Osteoblast (primary cell): Measurements from ENCODE around the gene TPI1. TPM values are rescaled to one million over a fixed set of nuclear protein-coding genes. Genes with fewer than 3 reads are reported as not detected.

Experiments used
- DNase-seq: peaks from one replicate; pipeline ENCODE4 v3.0.0; 2011; ENCODE audit warnings: low spot score, mixed read lengths; ENCODE audit not compliant: insufficient read length; ENCODE audit errors: missing footprints
- H2AFZ ChIP-seq: 2 replicates; pipeline ENCODE4 v1.6.0; 2011; ENCODE audit warnings: mild to moderate bottlenecking, low read length
- H3K27ac ChIP-seq: 2 replicates; pipeline ENCODE4 v1.5.1; 2011; ENCODE audit warnings: mild to moderate bottlenecking, low read depth, low read length, moderate library complexity
- H3K27me3 ChIP-seq: 2 replicates; pipeline ENCODE4 v1.6.0; 2012; ENCODE audit warnings: mild to moderate bottlenecking, control low read depth, inconsistent platforms, low read length, moderate library complexity; ENCODE audit not compliant: insufficient read depth
- H3K36me3 ChIP-seq: 2 replicates; pipeline ENCODE4 v1.5.1; 2011; ENCODE audit warnings: mild to moderate bottlenecking, low read length, control low read depth, moderate library complexity; ENCODE audit not compliant: insufficient read depth
- H3K4me1 ChIP-seq: 2 replicates; pipeline ENCODE4 v1.5.1; 2011; ENCODE audit warnings: mild to moderate bottlenecking, low read length, control low read depth, moderate library complexity; ENCODE audit not compliant: insufficient read depth
- H3K4me2 ChIP-seq: 2 replicates; pipeline ENCODE4 v1.6.0; 2011; ENCODE audit warnings: mild to moderate bottlenecking, low read length; ENCODE audit not compliant: insufficient read depth
- H3K4me3 ChIP-seq: fragments of 200-600 bp; sonication (generic); 3 replicates; pipeline ENCODE4 v1.5.1; 2012; ENCODE audit warnings: mild to moderate bottlenecking, low read length, inconsistent platforms; ENCODE audit not compliant: insufficient read depth
- H3K79me2 ChIP-seq: 2 replicates; pipeline ENCODE4 v1.6.0; 2012; ENCODE audit warnings: mild to moderate bottlenecking, low read length, control low read depth, inconsistent platforms; ENCODE audit not compliant: insufficient read depth
- H3K9me3 ChIP-seq: 2 replicates; pipeline ENCODE4 v1.5.1; 2011; ENCODE audit warnings: low read depth, low read length, control low read depth
- H4K20me1 ChIP-seq: 2 replicates; pipeline ENCODE4 v1.6.0; 2012; ENCODE audit warnings: mild to moderate bottlenecking, low read length, control low read depth; ENCODE audit not compliant: insufficient read depth
- CTCF ChIP-seq: IDR thresholded peaks from 2 replicates; pipeline ENCODE4 v1.5.1; 2011; ENCODE audit warnings: mild to moderate bottlenecking, low read depth, low read length, moderate library complexity; ENCODE audit errors: extremely low read depth
- total RNA-seq: library from RNA; depleted of rRNA; stranded (reverse); fragments of >200 nt; gene quantifications from 2 replicates; pipeline ENCODE4 v1.2.3, GENCODE V29; 2012

Gene TPI1
- total RNA-seq, 1 donor: 553 TPM

- Histone ChIP-seq H3K4me1 (peaks cover 26% of the 10 kb centered on the region), H4K20me1 (peaks cover 3% of the 10 kb centered on the region), H3K36me3 (peaks cover 50% of the 10 kb centered on the region), H2AFZ (peak within 1 kb of the TSS; percentile 95), H3K27ac (peak within 1 kb of the TSS; percentile 90), H3K4me3 (peak within 1 kb of the TSS; percentile 84), H3K79me2 (peaks cover 63% of the 10 kb centered on the region), H3K4me2 (peak within 1 kb of the TSS; percentile 99), H3K27me3 (no peaks in the 10 kb centered on the region), H3K9me3 (no peaks in the 10 kb centered on the region)
- peak; percentile 99 for DNase-seq
- no peak for TF ChIP-seq CTCF
These were observed 15.2 kb upstream of the TPI1 start, which contains the start of gene USP5 for GRCh38 chr12:6851921-6852650. TSS of gene USP5 (plus strand) at chr12:6852150. CDS start at chr12:6852180, 30 bp downstream.

GRCh38 chr12:6852651-6853354, 14.5 kb upstream of the TPI1 start:
- H3K4me1 ChIP-seq: peaks cover 26% of the 10 kb centered on the region
- H3K36me3 ChIP-seq: peaks cover 50% of the 10 kb centered on the region
- H3K4me3 ChIP-seq: peak overlapping the region; percentile 84
- H3K27ac ChIP-seq: peak overlapping the region; percentile 90
- H3K79me2 ChIP-seq: peaks cover 61% of the 10 kb centered on the region
- peak overlapping the region; percentile 97 for H3K4me2 ChIP-seq
- no peak for TF ChIP-seq CTCF
- no peaks in the 10 kb centered on the region for H3K27me3 ChIP-seq
- peak overlapping the region; percentile 77 for H2AFZ ChIP-seq
- H4K20me1 ChIP-seq: peaks cover 3% of the 10 kb centered on the region
- H3K9me3 ChIP-seq: no peaks in the 10 kb centered on the region
- DNase-seq: peak; percentile 95

- Histone ChIP-seq H3K79me2 (peaks cover 56% of the 10 kb centered on the region), H3K27ac (peak overlapping the region; percentile 90)
These were observed 13.7 kb upstream of the TPI1 start for GRCh38 chr12:6853626-6854025.

More at GRCh38 chr12:6853626-6854025, 13.7 kb upstream of the TPI1 start:
- H3K9me3 ChIP-seq: no peaks in the 10 kb centered on the region
- no peaks in the 10 kb centered on the region for H3K27me3 ChIP-seq
- peaks cover 26% of the 10 kb centered on the region for H3K4me1 ChIP-seq
- TF ChIP-seq CTCF: no peak
- peak overlapping the region; percentile 84 for H3K4me3 ChIP-seq
- H3K4me2 ChIP-seq: peak overlapping the region; percentile 97
- peak; percentile 66 for DNase-seq
- peaks cover 3% of the 10 kb centered on the region for H4K20me1 ChIP-seq
- no peak overlapping the region for H2AFZ ChIP-seq
- H3K36me3 ChIP-seq: peaks cover 51% of the 10 kb centered on the region
